ENCODE results near the gene OCA2.
"Not testable (repeated sequence)": the region's sequence is repeated elsewhere in the genome, so short reads cannot be mapped to it uniquely, and the experiment has no call there.

OCA2 gene

GRCh38 chr15:27722102-27722501, 377.0 kb downstream of the OCA2 start:
- DNase-seq (ENCODE audit: low read depth, low spot score), result no peak
- no peak overlapping the region for H3K4me3 ChIP-seq (ENCODE audit: low read depth, low read length)
- TF ChIP-seq, protein P1, sequence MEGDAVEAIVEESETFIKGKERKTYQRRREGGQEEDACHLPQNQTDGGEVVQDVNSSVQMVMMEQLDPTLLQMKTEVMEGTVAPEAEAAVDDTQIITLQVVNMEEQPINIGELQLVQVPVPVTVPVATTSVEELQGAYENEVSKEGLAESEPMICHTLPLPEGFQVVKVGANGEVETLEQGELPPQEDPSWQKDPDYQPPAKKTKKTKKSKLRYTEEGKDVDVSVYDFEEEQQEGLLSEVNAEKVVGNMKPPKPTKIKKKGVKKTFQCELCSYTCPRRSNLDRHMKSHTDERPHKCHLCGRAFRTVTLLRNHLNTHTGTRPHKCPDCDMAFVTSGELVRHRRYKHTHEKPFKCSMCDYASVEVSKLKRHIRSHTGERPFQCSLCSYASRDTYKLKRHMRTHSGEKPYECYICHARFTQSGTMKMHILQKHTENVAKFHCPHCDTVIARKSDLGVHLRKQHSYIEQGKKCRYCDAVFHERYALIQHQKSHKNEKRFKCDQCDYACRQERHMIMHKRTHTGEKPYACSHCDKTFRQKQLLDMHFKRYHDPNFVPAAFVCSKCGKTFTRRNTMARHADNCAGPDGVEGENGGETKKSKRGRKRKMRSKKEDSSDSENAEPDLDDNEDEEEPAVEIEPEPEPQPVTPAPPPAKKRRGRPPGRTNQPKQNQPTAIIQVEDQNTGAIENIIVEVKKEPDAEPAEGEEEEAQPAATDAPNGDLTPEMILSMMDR (IDR thresholded peaks at IDR 0.05; ENCODE audit: low read depth, low read length), result no peak
- in situ Hi-C loops (cut with HindIII; ENCODE audit: low sequenced_read_pairs), result no loop called here

DNA sequence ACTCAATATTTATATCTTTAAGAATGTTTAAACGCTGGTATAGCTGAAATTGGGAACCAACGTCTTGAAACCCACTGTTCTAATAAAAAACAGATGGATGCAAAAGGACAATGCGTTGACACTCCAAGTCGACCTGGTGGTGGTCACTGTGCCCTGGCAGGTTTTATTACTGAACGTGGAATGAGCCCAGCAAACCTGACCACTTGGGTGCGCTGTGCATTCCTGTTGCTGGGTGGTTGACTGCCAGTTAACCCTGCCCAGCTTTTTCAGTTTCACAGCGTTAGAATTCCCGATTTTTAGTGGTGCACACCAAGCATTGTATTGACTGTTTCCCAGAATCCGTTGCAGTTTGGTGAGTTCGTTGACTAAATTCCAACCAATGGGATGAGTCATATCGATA, 384.4 kb downstream of the OCA2 start:
- no peak for DNase-seq (ENCODE audit: low read depth, low spot score)
- H3K4me3 ChIP-seq (ENCODE audit: low read depth, low read length), result no peak overlapping the region
- in situ Hi-C loops (cut with HindIII; ENCODE audit: low sequenced_read_pairs), result no loop called here

GRCh38 chr15:27713850-27714249, 385.3 kb downstream of the OCA2 start:
- in situ Hi-C loops (cut with HindIII; ENCODE audit: low sequenced_read_pairs); DNase-seq (ENCODE audit: low read depth, low spot score): not testable (repeated sequence)

More for the DNA sequence above, 384.4 kb downstream of the OCA2 start:
- TF ChIP-seq, protein P1 (IDR thresholded peaks at IDR 0.05; ENCODE audit: low read depth, low read length), result no peak

DNA sequence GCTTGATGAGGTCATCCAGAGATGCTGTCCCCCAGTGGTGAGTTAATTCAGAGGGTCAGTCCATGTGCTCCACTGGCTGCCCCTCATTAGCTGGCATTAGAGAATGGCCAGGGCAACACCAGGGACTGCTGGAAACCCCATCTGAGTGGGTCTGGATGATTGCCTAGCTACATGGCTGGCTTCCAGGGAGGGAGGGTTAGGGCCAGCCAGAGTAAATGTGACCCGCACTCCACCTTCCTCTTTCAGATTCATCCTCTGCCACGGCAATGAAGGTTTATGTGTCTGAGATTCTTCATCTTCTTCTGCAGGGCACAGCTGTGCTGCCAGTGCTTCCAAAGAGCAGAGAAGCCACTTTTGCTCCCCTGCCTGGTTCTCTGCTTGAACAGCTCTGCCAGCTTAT, 391.9 kb downstream of the OCA2 start:
- H3K4me3 ChIP-seq (ENCODE audit: low read depth, low read length), result no peak overlapping the region
- TF ChIP-seq, protein P1 (IDR thresholded peaks at IDR 0.05; ENCODE audit: low read depth, low read length), result peak; percentile 10
- in situ Hi-C loops (cut with HindIII; ENCODE audit: low sequenced_read_pairs), result no loop called here
- DNase-seq (ENCODE audit: low read depth, low spot score), result no peak

More at GRCh38 chr15:27713850-27714249, 385.3 kb downstream of the OCA2 start:
- H3K4me3 ChIP-seq (ENCODE audit: low read depth, low read length), result not testable (repeated sequence)

DNA sequence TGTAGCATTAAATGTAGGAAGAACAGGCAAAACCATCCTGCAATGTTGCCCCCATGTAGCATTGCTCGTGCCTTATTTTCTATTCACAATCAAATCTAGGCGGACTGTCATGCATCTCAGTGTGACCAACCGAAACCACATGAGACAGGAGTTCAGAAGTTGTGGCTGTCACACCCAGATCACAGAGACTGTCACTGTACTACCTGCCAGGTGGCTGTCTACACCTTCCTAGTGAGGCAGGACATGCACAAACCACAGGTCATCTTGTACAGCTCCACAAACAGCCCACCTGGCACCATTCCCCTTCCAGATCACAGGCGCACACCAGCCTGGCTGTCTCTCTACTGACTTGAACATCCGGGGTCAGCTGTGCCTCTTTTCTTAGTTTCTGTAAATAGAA, 392.8 kb downstream of the OCA2 start:
- no peak overlapping the region for H3K4me3 ChIP-seq (ENCODE audit: low read depth, low read length)
- TF ChIP-seq, protein P1 (IDR thresholded peaks at IDR 0.05; ENCODE audit: low read depth, low read length), result no peak
- in situ Hi-C loops (cut with HindIII; ENCODE audit: low sequenced_read_pairs), result no loop called here
- DNase-seq (ENCODE audit: low read depth, low spot score), result no peak

- TF ChIP-seq, protein P1 (IDR thresholded peaks at IDR 0.05; ENCODE audit: low read depth, low read length), result no peak
- in situ Hi-C loops (cut with HindIII; ENCODE audit: low sequenced_read_pairs), result no loop called here
- no peak overlapping the region for H3K4me3 ChIP-seq (ENCODE audit: low read depth, low read length)
- no peak for DNase-seq (ENCODE audit: low read depth, low spot score)
Observed at GRCh38 chr15:27705056-27705455, 394.1 kb downstream of the OCA2 start.
